ENCODE measurements around the gene TENM4.

DNA sequence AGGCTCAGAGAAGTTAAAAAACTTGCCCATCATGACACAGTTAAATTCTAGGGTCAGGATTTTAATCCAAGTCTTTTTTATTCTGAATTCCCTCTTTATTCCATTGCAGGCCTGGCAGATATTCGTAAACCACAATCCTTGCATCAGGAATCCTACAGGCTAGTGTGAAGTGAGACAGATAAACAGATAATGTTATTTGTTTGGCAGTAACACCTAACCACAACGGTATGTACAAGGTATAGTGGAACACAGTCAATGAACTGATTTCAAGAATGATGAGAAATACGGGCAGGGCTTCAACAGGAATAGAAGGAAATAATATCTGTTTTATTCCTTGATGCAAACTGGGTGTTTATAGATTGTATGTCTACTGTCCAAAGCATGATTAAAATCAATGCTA, 834.2 kb downstream of the TENM4 start:
- no peak for TF ChIP-seq CTCF (IDR thresholded peaks at IDR 0.05; ENCODE audit: low read depth, low read length, poor library complexity, severe bottlenecking)
- TF ChIP-seq EZH2phosphoT487 (IDR thresholded peaks at IDR 0.05; ENCODE audit: borderline replicate concordance, low read length): no peak

All from DOHH2 (cell line).